Muscle layer of duodenum (tissue), 2 donors: Measurements from ENCODE around the gene PITX1.

ENCODE experiments used
- H3K27ac ChIP-seq: one replicate; pipeline ENCODE4 v1.7.0; 2013; ENCODE audit warnings: mild to moderate bottlenecking, low read length
- H3K27me3 ChIP-seq: one replicate; pipeline ENCODE4 v1.7.0; 2013; ENCODE audit warnings: low read depth, mild to moderate bottlenecking, control low read depth, low read length
- H3K36me3 ChIP-seq, 2 donors: one replicate each; pipeline ENCODE4 v1.7.0; 2013; ENCODE audit warnings: low read length in 2 of 2, control low read depth in 1 of 2, mild to moderate bottlenecking in 1 of 2; ENCODE audit not compliant: insufficient read depth in 2 of 2, control insufficient read depth in 1 of 2
- H3K4me1 ChIP-seq, 2 donors: one replicate each; pipeline ENCODE4 v1.7.0; 2013; ENCODE audit warnings: low read length in 2 of 2, mild to moderate bottlenecking in 2 of 2, control low read depth in 1 of 2, moderate library complexity in 1 of 2; ENCODE audit not compliant: insufficient read depth in 2 of 2, control insufficient read depth in 1 of 2
- H3K4me3 ChIP-seq, 2 donors: one replicate each; pipeline ENCODE4 v1.7.0; 2013; ENCODE audit warnings: low read length in 2 of 2, low read depth in 1 of 2, mild to moderate bottlenecking in 1 of 2
- H3K9me3 ChIP-seq, 2 donors: one replicate each; pipeline ENCODE4 v1.7.0; 2013; ENCODE audit warnings: low read length in 2 of 2, control low read depth in 1 of 2, mild to moderate bottlenecking in 1 of 2; ENCODE audit not compliant: control insufficient read depth in 1 of 2
- donor health status: healthy.

The PITX1 gene

GRCh38 chr5:135051399-135051798 is 17.4 kb upstream of the PITX1 start:
- H3K27ac ChIP-seq = no peak overlapping the region
- H3K4me1 ChIP-seq = peaks cover 0 to 5% of the 10 kb centered on the region in 2 donors
- H3K9me3 ChIP-seq = no peaks in the 10 kb centered on the region
- H3K4me3 ChIP-seq = no peak overlapping the region
- peaks cover 4% of the 10 kb centered on the region for H3K27me3 ChIP-seq
- no peaks in the 10 kb centered on the region for H3K36me3 ChIP-seq

DNA sequence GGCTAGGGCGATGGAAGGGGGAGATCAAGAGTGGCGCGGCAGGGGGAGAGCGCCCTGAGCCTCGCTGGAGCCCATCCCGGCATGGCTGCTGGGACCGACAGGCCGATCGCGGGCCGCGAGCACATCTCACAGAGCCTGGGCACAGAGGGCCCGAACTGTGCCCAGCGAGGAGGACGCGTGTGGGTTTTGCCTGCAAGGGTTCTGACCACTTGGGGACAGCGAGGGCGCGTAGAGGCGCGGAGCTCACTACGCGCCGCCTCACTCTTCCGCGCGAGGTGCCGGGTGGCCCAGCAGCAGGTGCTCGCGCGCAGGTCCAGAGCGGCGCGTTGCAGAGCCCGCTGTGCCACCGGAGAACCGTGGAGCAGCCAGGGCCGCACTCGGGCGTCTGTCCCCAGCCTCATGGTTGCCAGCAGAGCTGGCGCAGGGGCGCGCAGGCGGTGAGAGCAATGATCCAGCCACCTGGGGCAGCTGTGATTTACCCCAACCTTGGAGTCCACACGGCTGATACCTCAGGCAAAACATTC is 16.3 kb upstream of the PITX1 start:
- Histone ChIP-seq H3K27ac (no peak overlapping the region), H3K27me3 (peaks cover under 1% of the 10 kb centered on the region), H3K4me3 (no peak overlapping the region), H3K36me3 (no peaks in the 10 kb centered on the region), H3K4me1 (peaks cover 0 to 5% of the 10 kb centered on the region in 2 donors), H3K9me3 (no peaks in the 10 kb centered on the region)

GRCh38 chr5:135048930-135049329 is 14.9 kb upstream of the PITX1 start:
- Histone ChIP-seq H3K36me3 (no peaks in the 10 kb centered on the region), H3K4me3 (no peak overlapping the region), H3K27me3 (no peaks in the 10 kb centered on the region), H3K4me1 (peaks cover 0 to 5% of the 10 kb centered on the region in 2 donors), H3K9me3 (no peaks in the 10 kb centered on the region), H3K27ac (no peak overlapping the region)

DNA sequence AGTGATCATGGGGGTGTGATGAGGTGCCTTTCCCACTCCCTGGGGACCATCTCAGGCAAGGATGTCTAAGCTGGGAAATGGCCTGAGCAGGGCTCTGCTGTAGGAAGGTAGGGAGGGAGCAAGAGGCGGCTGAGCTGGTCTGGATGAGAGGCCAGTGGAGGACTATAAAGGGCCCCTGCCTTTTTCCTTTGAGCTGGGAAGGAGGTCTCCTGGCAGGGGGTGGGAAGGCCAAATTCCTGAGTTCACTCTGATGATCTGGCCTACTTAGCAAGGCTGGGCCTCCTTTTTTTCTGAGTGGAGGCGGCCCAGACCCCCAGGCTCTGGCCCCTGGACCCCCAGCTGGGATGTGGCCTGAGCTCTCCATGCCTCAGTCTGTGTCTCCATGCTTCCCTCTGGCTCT is 14.3 kb upstream of the PITX1 start:
- Histone ChIP-seq H3K9me3 (no peaks in the 10 kb centered on the region), H3K4me1 (peaks cover 0 to 5% of the 10 kb centered on the region in 2 donors), H3K27me3 (no peaks in the 10 kb centered on the region), H3K36me3 (no peaks in the 10 kb centered on the region), H3K4me3 (no peak overlapping the region), H3K27ac (no peak overlapping the region)

DNA sequence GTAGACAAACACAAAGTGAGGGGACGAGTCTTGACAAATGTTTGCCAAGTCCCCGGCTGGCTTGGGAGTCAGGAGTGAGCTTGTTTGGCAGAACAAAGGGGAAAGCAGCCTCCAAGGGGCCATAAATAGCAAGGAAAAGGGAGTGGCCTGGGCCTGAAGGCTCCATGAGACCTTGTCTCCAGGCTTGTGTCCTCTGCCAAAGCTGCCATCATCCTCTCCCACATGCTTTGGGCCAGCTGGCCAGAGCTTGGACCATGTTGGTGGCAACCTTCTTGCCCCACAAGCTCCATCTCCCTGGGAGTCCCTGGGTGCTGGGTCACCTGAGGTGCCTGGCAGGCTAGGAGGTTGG is 13.3 kb upstream of the PITX1 start:
- peaks cover 6% of the 10 kb centered on the region for H3K27me3 ChIP-seq
- H3K9me3 ChIP-seq = no peaks in the 10 kb centered on the region
- H3K36me3 ChIP-seq = no peaks in the 10 kb centered on the region

DNA sequence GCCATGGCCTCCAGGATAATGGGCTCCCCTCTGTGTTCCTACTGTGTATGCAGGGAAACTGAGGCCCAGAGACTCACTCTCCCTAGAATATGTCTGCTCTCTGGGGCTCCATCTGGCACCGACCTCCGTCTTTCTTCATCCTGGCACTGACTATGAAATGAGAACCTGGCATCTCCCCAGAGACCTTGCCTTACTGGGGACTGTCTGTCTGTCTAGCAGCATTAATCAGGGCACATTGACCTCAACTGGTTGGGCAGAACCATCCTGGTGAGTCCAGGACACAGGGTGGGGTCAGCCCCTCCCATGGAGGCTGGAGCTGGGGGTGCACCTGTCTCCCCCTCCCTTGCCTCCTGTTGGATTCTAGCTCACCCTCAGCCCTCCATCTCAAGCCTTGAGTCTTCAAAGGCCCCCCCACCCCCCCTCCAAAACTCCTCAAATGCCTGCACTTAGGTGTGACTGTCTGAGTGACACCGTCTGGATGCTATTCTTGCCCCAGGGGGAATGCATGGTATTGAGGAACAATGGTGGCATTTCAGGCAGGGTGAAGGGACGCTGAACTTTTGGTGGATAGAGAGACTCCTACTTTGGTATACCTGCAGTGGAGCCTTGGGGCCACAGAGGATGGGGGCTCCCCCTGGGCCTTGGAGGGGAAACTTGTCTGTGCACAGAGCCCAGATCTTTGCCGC is 12.8 kb upstream of the PITX1 start:
- no peaks in the 10 kb centered on the region for H3K36me3 ChIP-seq
- H3K27ac ChIP-seq = no peak overlapping the region
- peaks cover 0 to 5% of the 10 kb centered on the region in 2 donors for H3K4me1 ChIP-seq
- H3K27me3 ChIP-seq = peaks cover 6% of the 10 kb centered on the region
- no peak overlapping the region for H3K4me3 ChIP-seq
- no peaks in the 10 kb centered on the region for H3K9me3 ChIP-seq

More for the DNA sequence above, 13.3 kb upstream of the PITX1 start:
- Histone ChIP-seq H3K4me3 (no peak overlapping the region), H3K27ac (no peak overlapping the region), H3K4me1 (peaks cover 0 to 5% of the 10 kb centered on the region in 2 donors)

DNA sequence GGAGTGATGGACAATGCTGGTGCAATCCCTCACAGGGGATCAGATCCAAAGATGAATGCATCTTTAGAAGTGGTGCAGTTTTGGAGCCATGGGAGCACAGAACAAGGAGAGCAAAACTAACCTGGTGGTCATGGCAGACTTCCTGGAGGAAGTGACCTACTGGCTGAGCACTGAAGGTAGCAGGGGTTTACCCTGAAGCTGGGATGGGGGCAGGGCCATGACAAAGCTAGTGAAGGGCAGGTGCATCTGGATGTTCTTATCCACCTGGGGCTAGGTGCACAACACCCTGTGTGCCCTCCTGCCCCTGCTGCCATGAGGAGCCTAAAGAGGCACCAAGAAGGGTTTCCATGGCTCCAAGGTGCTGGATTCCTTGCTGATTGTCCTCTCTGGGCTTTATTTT is 11.5 kb upstream of the PITX1 start:
- Histone ChIP-seq H3K4me1 (peaks cover 0 to 4% of the 10 kb centered on the region in 2 donors), H3K27me3 (peaks cover 13% of the 10 kb centered on the region), H3K9me3 (no peaks in the 10 kb centered on the region), H3K36me3 (no peaks in the 10 kb centered on the region), H3K4me3 (no peak overlapping the region), H3K27ac (no peak overlapping the region)

- Histone ChIP-seq H3K4me3 (no peak overlapping the region), H3K27ac (no peak overlapping the region), H3K27me3 (peaks cover 40% of the 10 kb centered on the region), H3K36me3 (no peaks in the 10 kb centered on the region), H3K9me3 (no peaks in the 10 kb centered on the region), H3K4me1 (peaks cover 0 to 16% of the 10 kb centered on the region in 2 donors)
Observed at GRCh38 chr5:135042595-135042994, 8.6 kb upstream of the PITX1 start.

- no peak overlapping the region for H3K27ac ChIP-seq
Observed at GRCh38 chr5:135041726-135042125, 7.7 kb upstream of the PITX1 start.

GRCh38 chr5:135041145-135041587 is 7.1 kb upstream of the PITX1 start:
- no peak overlapping the region for H3K4me3 ChIP-seq
- H3K27me3 ChIP-seq = peaks cover 54% of the 10 kb centered on the region
- H3K27ac ChIP-seq = no peak overlapping the region

More at GRCh38 chr5:135041726-135042125, 7.7 kb upstream of the PITX1 start:
- Histone ChIP-seq H3K4me3 (no peak overlapping the region), H3K36me3 (no peaks in the 10 kb centered on the region), H3K4me1 (peaks cover 0 to 16% of the 10 kb centered on the region in 2 donors), H3K27me3 (peaks cover 48% of the 10 kb centered on the region), H3K9me3 (no peaks in the 10 kb centered on the region)

DNA sequence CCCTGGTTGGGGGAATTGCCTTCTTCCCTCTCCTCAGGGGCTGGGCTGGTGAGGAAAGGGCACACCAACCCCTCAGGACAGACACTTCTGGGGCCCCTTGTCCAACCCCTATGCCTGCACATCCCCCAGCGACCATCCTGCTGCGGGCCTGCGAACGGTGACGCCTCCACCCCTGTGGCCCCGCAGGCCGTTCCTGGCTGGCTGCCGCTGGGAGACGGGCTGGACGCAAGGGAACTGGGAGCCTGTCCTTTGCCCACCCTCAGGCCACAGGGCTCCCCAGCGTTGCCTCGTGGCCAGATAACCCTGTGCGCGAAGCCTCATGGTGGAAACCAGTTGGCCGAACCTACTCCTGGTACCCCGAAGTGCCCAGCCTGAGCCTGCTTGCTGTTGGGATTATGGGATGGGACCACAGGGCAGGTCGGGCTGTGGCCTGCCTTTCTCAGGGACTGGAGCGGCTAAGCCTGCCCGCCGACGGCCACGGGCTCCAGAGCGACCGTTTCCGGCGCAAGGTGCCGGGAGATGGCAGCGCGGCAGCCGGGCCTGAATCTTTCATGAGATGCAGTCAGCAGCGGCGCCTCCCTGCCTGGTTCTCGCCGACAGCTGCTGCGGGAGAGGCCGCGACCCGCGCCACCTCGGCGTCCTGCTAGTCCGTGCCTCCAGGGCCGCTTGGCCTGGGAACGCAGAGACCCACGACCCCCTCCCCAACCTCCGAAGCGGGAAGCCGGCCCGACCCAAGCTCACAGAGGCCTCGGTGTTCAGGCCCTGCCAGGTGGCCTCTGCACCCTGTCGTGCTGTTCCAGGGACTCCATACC is 6.5 kb upstream of the PITX1 start:
- Histone ChIP-seq H3K27me3 (peaks cover 57% of the 10 kb centered on the region), H3K27ac (no peak overlapping the region), H3K36me3 (no peaks in the 10 kb centered on the region), H3K4me3 (no peak overlapping the region), H3K9me3 (no peaks in the 10 kb centered on the region), H3K4me1 (peaks cover 0 to 16% of the 10 kb centered on the region in 2 donors)

More at GRCh38 chr5:135041145-135041587, 7.1 kb upstream of the PITX1 start:
- H3K4me1 ChIP-seq = peaks cover 0 to 16% of the 10 kb centered on the region in 2 donors
- no peaks in the 10 kb centered on the region for H3K36me3 ChIP-seq
- H3K9me3 ChIP-seq = no peaks in the 10 kb centered on the region
